SK-N-SH (cell line): ENCODE data around the gene SORBS1. TPM values are rescaled to one million over a fixed set of nuclear protein-coding genes. Genes with fewer than 3 reads are reported as not detected.

ENCODE experiments used
- CTCF ChIA-PET: fragments of 300-600, 350-600 bp; formaldehyde crosslinking; extraction: SDS; loops from one replicate; lab custom pipeline; 2021; lab: Yijun Ruan, JAX
- POLR2A ChIA-PET: fragments of 350-600 bp; sonication (Branson Sonifier 250); formaldehyde crosslinking; extraction: SDS; loops from one replicate; lab custom pipeline; 2020; ENCODE audit warnings: antibody characterized with exemption, inconsistent platforms; lab: Yijun Ruan, JAX
- DNase-seq: peaks from one replicate; pipeline ENCODE4 v3.0.0; 2012
- H2AFZ ChIP-seq: fragments of 200-600 bp; sonication (generic); 2 replicates; pipeline ENCODE4 v1.8.1; 2016; ENCODE audit warnings: antibody characterized with exemption, mild to moderate bottlenecking, low read depth
- H3F3A ChIP-seq: fragments of 200-600 bp; sonication (generic); replicated peaks from 2 replicates; pipeline ENCODE3; 2016; ENCODE audit warnings: antibody characterized with exemption, mild to moderate bottlenecking; ENCODE audit not compliant: insufficient read depth
- H3K27ac ChIP-seq, 2 experiments: fragments of 200-500 bp in 1 of 2; fragments of 200-600 bp in 1 of 2; sonication (Bioruptor generic) in 1 of 2; sonication (generic), shearing (Covaris generic) in 1 of 2; 2 replicates each; pipeline versions ENCODE4 v1.5.1 to v1.6.1; 2014 to 2016; ENCODE audit warnings: low read depth in 2 of 2, inconsistent platforms in 1 of 2, low read length in 1 of 2, mild to moderate bottlenecking in 1 of 2, mixed read lengths in 1 of 2
- H3K27me3 ChIP-seq: fragments of 200-600 bp; sonication (generic), shearing (Covaris generic); 2 replicates; pipeline ENCODE4 v1.6.1; 2016; ENCODE audit warnings: mixed run types; ENCODE audit not compliant: insufficient read depth
- H3K36me3 ChIP-seq, 2 experiments: fragments of 200-500 bp in 1 of 2; fragments of 200-600 bp in 1 of 2; sonication (Bioruptor generic) in 1 of 2; sonication (generic) in 1 of 2; replicated peaks in 1 of 2; 2 replicates each; pipeline versions ENCODE3 to v1.5.1; 2014 to 2016; ENCODE audit warnings: low read length in 1 of 2, mild to moderate bottlenecking in 1 of 2; ENCODE audit not compliant: insufficient read depth in 2 of 2, control insufficient read depth in 1 of 2
- H3K4me1 ChIP-seq, 2 experiments: fragments of 200-500 bp in 1 of 2; fragments of 200-600 bp in 1 of 2; sonication (Bioruptor generic) in 1 of 2; sonication (generic), shearing (Covaris generic) in 1 of 2; 2 replicates each; pipeline versions ENCODE4 v1.5.1 to v1.6.1; 2014 to 2016; ENCODE audit warnings: low read depth in 1 of 2, low read length in 1 of 2, mixed run types in 1 of 2; ENCODE audit not compliant: insufficient read depth in 2 of 2, control insufficient read depth in 1 of 2
- H3K4me2 ChIP-seq: fragments of 200-600 bp; sonication (generic), shearing (Covaris generic); 2 replicates; pipeline ENCODE4 v1.6.1; 2017; ENCODE audit warnings: mixed run types
- H3K4me3 ChIP-seq, 2 experiments: fragments of 200-500 bp in 1 of 2; fragments of 200-600 bp in 1 of 2; sonication (Bioruptor generic) in 1 of 2; sonication (generic), shearing (Covaris generic) in 1 of 2; 2 replicates each; pipeline versions ENCODE4 v1.5.1 to v1.8.1; 2014 to 2016; ENCODE audit warnings: low read depth in 2 of 2, inconsistent platforms in 1 of 2, low read length in 1 of 2, mild to moderate bottlenecking in 1 of 2, mixed read lengths in 1 of 2, moderate library complexity in 1 of 2
- H3K79me2 ChIP-seq: fragments of 200-600 bp; sonication (generic); 2 replicates; pipeline ENCODE4 v1.8.1; 2017; ENCODE audit warnings: mild to moderate bottlenecking; ENCODE audit not compliant: insufficient read depth
- H3K9ac ChIP-seq: fragments of 200-600 bp; sonication (generic); 2 replicates; pipeline ENCODE4 v1.6.1; 2017; ENCODE audit warnings: mixed run types
- H3K9me2 ChIP-seq: fragments of 200-600 bp; sonication (generic); 2 replicates; pipeline ENCODE4 v1.6.1; 2017; ENCODE audit warnings: mixed run types
- H3K9me3 ChIP-seq: fragments of 200-600 bp; sonication (generic); 2 replicates; pipeline ENCODE4 v1.6.1; 2017; ENCODE audit warnings: mixed run types, mild to moderate bottlenecking, moderate library complexity
- H4K20me1 ChIP-seq: fragments of 200-600 bp; sonication (generic); 2 replicates; pipeline ENCODE4 v1.6.1; 2017; ENCODE audit warnings: mild to moderate bottlenecking, mixed run types; ENCODE audit not compliant: insufficient read depth
- ELF1 ChIP-seq: IDR thresholded peaks from 2 replicates; pipeline ENCODE4 v1.4.0; 2012
- FOXJ3 ChIP-seq: sonication (generic); formaldehyde crosslinking; IDR thresholded peaks from 2 replicates; pipeline ENCODE4 v1.5.1; 2020; ENCODE audit warnings: mild to moderate bottlenecking, missing genetic modification reagents
- FOXM1 ChIP-seq: IDR thresholded peaks from 2 replicates; pipeline ENCODE4 v1.4.0; 2012; ENCODE audit warnings: low read depth, mild to moderate bottlenecking
- GABPA ChIP-seq: IDR thresholded peaks from 2 replicates; pipeline ENCODE4 v1.4.0; 2012; ENCODE audit warnings: low read depth, mild to moderate bottlenecking
- GATA2 ChIP-seq: sonication (generic); formaldehyde crosslinking; IDR thresholded peaks from 2 replicates; pipeline ENCODE4 v1.5.0; 2020; ENCODE audit warnings: mild to moderate bottlenecking, missing genetic modification reagents
- JUND ChIP-seq: IDR thresholded peaks from 2 replicates; pipeline ENCODE4 v1.4.0; 2012
- MEF2A ChIP-seq: IDR thresholded peaks from 2 replicates; pipeline ENCODE4 v1.4.0; 2012; ENCODE audit warnings: low read depth, borderline replicate concordance
- MXI1 ChIP-seq: IDR thresholded peaks from 2 replicates; pipeline ENCODE4 v1.6.1; 2012; ENCODE audit warnings: mild to moderate bottlenecking, low read depth, low read length, improper control_type of control experiment
- NFIC ChIP-seq: IDR thresholded peaks from 2 replicates; pipeline ENCODE4 v1.4.0; 2012; ENCODE audit warnings: borderline replicate concordance
- SIN3A ChIP-seq: IDR thresholded peaks from 2 replicates; pipeline ENCODE4 v1.6.1; 2012; ENCODE audit warnings: low read depth, mild to moderate bottlenecking, low read length, moderate library complexity, borderline replicate concordance
- TAF1 ChIP-seq: IDR thresholded peaks from 2 replicates; pipeline ENCODE4 v1.6.1; 2012; ENCODE audit warnings: low read depth, mild to moderate bottlenecking, low read length, moderate library complexity, borderline replicate concordance
- TCF12 ChIP-seq: IDR thresholded peaks from 2 replicates; pipeline ENCODE4 v1.4.0; 2012
- TEAD4 ChIP-seq: IDR thresholded peaks from 2 replicates; pipeline ENCODE4 v1.4.0; 2012; ENCODE audit warnings: mild to moderate bottlenecking, borderline replicate concordance; ENCODE audit not compliant: insufficient read depth
- WGBS: methylation state at CpG from one replicate; pipeline ENCODE4 v1.1.6; 2017; ENCODE audit warnings: low lambda C conversion rate; 5-methylcytosine and 5-hydroxymethylcytosine counted together
- polyA plus RNA-seq, 3 experiments: library from polyadenylated mRNA; depleted of rRNA; stranded (reverse); fragments of >200 nt; gene quantifications; 2 replicates each; pipeline ENCODE4 v1.2.3, GENCODE V29; 2012
- TF ChIP-seq, protein P1 (sequence below): IDR thresholded peaks from 2 replicates; pipeline ENCODE4; 2012
- TF ChIP-seq, protein P2 (sequence below): IDR thresholded peaks from 2 replicates; pipeline ENCODE4 v1.4.0; 2012; ENCODE audit warnings: low read depth, borderline replicate concordance
- TF ChIP-seq, protein P3 (sequence below): fragments of 150-350 bp; IDR thresholded peaks from 2 replicates; pipeline ENCODE4 v1.6.1; 2016; ENCODE audit warnings: mild to moderate bottlenecking, low read depth, low read length
- TF ChIP-seq, protein P4 (sequence below): IDR thresholded peaks from 2 replicates; pipeline ENCODE4 v1.4.0; 2012; ENCODE audit warnings: low read depth

SORBS1 gene
- polyA plus RNA-seq, 1 of the 3 experiments (the other 2 are of a cell fraction) = 0.36 TPM

DNA sequence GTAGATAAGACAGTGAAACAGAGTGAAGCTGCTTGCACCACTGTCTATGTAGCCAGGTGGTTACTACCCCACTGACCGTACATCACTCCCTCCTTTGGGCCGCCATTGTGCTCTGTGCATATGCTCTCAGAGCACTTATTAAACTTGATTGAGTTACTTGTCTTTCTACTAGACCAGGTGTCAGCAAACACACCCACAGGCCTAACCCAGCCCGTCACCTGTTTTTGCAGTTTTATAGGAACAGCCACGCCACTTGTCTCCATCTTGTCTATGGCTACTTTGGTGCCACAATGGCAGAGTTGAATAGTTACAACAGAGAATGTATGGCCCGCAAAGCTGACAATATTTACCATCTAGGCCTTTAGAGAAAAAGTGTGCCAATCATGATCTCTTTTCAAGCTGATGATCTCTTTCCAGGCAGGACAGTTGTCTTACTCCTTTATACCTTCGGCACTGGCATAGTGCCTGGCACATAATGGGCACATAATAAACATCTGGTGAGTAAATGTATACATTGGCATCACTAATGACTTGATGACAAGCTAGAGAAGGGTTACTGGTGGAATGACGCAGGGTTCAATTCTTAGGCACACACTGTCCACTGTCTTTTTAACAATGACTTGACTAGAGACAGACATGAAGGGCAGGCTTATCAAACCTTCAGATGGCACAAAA lies 36.7 kb downstream of the SORBS1 start:
- H3K79me2 ChIP-seq = no peaks in the 10 kb centered on the region
- no peak overlapping the region for H3K4me2 ChIP-seq
- no peak overlapping the region for H2AFZ ChIP-seq
- TF ChIP-seq, protein P1, sequence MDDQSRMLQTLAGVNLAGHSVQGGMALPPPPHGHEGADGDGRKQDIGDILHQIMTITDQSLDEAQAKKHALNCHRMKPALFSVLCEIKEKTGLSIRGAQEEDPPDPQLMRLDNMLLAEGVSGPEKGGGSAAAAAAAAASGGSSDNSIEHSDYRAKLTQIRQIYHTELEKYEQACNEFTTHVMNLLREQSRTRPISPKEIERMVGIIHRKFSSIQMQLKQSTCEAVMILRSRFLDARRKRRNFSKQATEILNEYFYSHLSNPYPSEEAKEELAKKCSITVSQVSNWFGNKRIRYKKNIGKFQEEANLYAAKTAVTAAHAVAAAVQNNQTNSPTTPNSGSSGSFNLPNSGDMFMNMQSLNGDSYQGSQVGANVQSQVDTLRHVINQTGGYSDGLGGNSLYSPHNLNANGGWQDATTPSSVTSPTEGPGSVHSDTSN = no peak
- TF ChIP-seq FOXJ3 (CRISPR knock-in tag) (no peak), FOXM1 (no peak), MXI1 (no peak), MEF2A (no peak), GATA2 (CRISPR knock-in tag) (no peak), GABPA (no peak), NFIC (no peak), TAF1 (no peak), SIN3A (no peak), JUND (no peak), TEAD4 (no peak), ELF1 (no peak), TCF12 (no peak)
- TF ChIP-seq, protein P2, sequence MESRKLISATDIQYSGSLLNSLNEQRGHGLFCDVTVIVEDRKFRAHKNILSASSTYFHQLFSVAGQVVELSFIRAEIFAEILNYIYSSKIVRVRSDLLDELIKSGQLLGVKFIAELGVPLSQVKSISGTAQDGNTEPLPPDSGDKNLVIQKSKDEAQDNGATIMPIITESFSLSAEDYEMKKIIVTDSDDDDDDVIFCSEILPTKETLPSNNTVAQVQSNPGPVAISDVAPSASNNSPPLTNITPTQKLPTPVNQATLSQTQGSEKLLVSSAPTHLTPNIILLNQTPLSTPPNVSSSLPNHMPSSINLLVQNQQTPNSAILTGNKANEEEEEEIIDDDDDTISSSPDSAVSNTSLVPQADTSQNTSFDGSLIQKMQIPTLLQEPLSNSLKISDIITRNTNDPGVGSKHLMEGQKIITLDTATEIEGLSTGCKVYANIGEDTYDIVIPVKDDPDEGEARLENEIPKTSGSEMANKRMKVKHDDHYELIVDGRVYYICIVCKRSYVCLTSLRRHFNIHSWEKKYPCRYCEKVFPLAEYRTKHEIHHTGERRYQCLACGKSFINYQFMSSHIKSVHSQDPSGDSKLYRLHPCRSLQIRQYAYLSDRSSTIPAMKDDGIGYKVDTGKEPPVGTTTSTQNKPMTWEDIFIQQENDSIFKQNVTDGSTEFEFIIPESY = no peak
- TF ChIP-seq, protein P3, sequence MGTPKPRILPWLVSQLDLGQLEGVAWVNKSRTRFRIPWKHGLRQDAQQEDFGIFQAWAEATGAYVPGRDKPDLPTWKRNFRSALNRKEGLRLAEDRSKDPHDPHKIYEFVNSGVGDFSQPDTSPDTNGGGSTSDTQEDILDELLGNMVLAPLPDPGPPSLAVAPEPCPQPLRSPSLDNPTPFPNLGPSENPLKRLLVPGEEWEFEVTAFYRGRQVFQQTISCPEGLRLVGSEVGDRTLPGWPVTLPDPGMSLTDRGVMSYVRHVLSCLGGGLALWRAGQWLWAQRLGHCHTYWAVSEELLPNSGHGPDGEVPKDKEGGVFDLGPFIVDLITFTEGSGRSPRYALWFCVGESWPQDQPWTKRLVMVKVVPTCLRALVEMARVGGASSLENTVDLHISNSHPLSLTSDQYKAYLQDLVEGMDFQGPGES = no peak
- TF ChIP-seq, protein P4, sequence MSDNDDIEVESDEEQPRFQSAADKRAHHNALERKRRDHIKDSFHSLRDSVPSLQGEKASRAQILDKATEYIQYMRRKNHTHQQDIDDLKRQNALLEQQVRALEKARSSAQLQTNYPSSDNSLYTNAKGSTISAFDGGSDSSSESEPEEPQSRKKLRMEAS = no peak
- ChIA-PET CTCF (no interaction called here), POLR2A (no interaction called here)
- no peaks in the 10 kb centered on the region; the same call in 1 of the 2 replicates for H3K27me3 ChIP-seq
- no peak for DNase-seq
- H3K4me1 ChIP-seq = no peaks in the 10 kb centered on the region; a peak in 1 of 4 replicates
- H3K4me3 ChIP-seq = no peak overlapping the region
- WGBS = 70% methylated on average over 7 of the region's 7 CpGs
- no peaks in the 10 kb centered on the region for H3K9me3 ChIP-seq
- no peaks in the 10 kb centered on the region for H3K9me2 ChIP-seq
- no peaks in the 10 kb centered on the region for H3F3A ChIP-seq
- H3K27ac ChIP-seq = no peak overlapping the region
- H3K36me3 ChIP-seq = no peaks in the 10 kb centered on the region
- no peak overlapping the region for H3K9ac ChIP-seq
- no peaks in the 10 kb centered on the region for H4K20me1 ChIP-seq
